Measurements from ENCODE around the gene SIK3. TPM values are rescaled to one million over a fixed set of nuclear protein-coding genes. Genes with fewer than 3 reads are reported as not detected.

SIK3 gene
- total and polyA plus RNA-seq, 11 donors = 11.8 to 67.4 (median 38.1) TPM

DNA sequence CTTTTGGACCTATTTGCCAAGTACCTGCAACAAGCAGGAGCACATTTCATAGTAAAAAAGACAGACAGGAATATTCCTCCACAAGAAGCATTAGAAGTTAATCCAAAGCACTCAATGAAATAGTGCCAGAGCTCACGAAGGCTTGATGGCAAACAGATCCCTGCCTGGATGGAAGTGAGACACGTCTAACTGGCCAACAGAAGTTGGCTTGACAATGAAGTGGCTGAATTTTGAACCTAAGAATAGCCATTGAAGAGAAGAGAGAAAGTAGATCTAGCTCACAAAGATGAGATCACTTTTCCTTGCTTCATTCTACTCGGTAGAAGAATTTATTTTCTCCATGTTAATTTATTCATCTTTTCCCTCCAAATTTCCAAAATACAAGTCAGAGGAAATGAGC, 230.2 kb downstream of the SIK3 start:
- ATAC-seq (peak; percentile 43 to 73 (median 64)), DNase-seq (no peak)
- no peak overlapping the region for H3K4me3 ChIP-seq
- H3K27ac ChIP-seq = peak overlapping the region in 11 of 12 donors; percentile 3 to 74 (median 50)
- TF ChIP-seq POLR2A (IDR thresholded peaks at IDR 0.05) = no peak
- TF ChIP-seq, protein P1, sequence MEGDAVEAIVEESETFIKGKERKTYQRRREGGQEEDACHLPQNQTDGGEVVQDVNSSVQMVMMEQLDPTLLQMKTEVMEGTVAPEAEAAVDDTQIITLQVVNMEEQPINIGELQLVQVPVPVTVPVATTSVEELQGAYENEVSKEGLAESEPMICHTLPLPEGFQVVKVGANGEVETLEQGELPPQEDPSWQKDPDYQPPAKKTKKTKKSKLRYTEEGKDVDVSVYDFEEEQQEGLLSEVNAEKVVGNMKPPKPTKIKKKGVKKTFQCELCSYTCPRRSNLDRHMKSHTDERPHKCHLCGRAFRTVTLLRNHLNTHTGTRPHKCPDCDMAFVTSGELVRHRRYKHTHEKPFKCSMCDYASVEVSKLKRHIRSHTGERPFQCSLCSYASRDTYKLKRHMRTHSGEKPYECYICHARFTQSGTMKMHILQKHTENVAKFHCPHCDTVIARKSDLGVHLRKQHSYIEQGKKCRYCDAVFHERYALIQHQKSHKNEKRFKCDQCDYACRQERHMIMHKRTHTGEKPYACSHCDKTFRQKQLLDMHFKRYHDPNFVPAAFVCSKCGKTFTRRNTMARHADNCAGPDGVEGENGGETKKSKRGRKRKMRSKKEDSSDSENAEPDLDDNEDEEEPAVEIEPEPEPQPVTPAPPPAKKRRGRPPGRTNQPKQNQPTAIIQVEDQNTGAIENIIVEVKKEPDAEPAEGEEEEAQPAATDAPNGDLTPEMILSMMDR (IDR thresholded peaks at IDR 0.05) = no peak
- intact Hi-C loops (cut with DNase I) = loop anchor here in 1 of 10 donors (10.0 kb wide), 1 partner anchor 357 kb away; no protein-coding TSS in a partner anchor
- 37 to 65% (median 54%) methylated on average over 3 of the region's 3 CpGs for WGBS, 4 donors
- no peaks in the 10 kb centered on the region for H3K27me3 ChIP-seq
- H3K9me3 ChIP-seq = no peaks in the 10 kb centered on the region
- peaks cover 0 to 71% (median 27%) of the 10 kb centered on the region in 12 donors for H3K4me1 ChIP-seq
- H3K36me3 ChIP-seq = peaks cover 0 to 99% (median 92%) of the 10 kb centered on the region in 9 donors

DNA sequence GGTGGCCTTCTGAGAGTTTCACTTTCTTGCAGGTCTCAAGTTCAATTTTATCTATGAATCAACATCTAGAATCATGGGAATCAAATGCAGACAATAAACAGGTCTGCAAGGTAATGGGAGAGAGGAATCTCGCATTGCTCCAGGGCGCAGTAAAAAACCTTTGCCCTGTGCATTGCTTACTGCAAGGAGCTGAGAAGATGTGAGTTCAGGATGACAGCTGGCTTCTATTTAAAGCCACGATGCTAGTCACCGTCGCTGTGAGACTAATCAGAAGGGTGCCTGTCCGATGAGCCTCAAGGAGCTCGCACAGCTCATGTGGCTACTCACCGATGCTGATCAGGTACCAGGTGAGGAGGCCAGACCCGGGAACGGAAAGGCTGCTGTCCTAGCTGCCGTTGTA, 230.6 kb downstream of the SIK3 start:
- Histone ChIP-seq H3K4me3 (no peak overlapping the region), H3K9me3 (no peaks in the 10 kb centered on the region), H3K27ac (peak overlapping the region in 10 of 12 donors; percentile 12 to 74 (median 50)), H3K27me3 (no peaks in the 10 kb centered on the region), H3K36me3 (peaks cover 0 to 98% (median 92%) of the 10 kb centered on the region in 9 donors), H3K4me1 (peaks cover 0 to 67% (median 22%) of the 10 kb centered on the region in 12 donors)
- intact Hi-C loops (cut with DNase I) = loop anchor here in 1 of 10 donors (10.0 kb wide), 1 partner anchor 357 kb away; no protein-coding TSS in a partner anchor
- ATAC-seq (peak in 2 of 4 donors; percentile 13 to 25), DNase-seq (no peak)
- TF ChIP-seq POLR2A (IDR thresholded peaks at IDR 0.05) = no peak
- TF ChIP-seq, protein P1 (IDR thresholded peaks at IDR 0.05) = no peak
- 75 to 84% (median 79%) methylated on average over 9 to 11 of the region's 11 CpGs for WGBS, 4 donors

DNA sequence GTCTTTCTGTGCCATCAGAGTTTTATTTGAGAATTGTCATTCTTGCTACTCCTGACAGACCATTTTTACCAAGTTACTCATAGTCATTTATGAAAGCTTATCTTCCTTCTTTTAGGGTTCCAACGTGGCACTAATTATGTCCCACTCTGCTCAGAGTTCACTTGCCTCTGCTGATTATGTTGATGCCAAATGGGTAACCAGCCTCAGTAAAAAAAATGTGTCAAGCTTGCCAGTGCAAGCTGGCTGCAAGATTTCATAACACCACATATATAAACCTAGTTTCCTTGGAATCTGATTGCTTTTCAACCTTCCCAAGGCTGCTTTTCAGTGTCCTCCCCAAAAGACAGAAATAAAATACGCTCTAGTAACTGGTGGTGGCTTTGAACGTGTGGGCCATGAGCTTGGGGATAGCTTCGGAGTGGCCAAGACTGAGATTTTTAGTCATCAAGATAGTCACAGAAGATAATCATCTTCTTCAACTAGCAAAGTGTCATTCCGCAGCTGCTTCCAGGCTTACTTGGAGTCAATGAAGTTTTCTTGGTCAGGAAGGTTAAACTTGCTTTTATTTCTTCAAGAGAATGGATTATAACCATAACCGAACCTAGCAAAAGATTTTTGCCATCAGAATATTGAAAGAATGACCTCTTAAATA, 231.3 kb downstream of the SIK3 start:
- Histone ChIP-seq H3K36me3 (peaks cover 0 to 98% (median 92%) of the 10 kb centered on the region in 9 donors), H3K9me3 (no peaks in the 10 kb centered on the region), H3K4me1 (peaks cover 0 to 60% (median 19%) of the 10 kb centered on the region in 12 donors), H3K4me3 (no peak overlapping the region), H3K27me3 (no peaks in the 10 kb centered on the region), H3K27ac (peak overlapping the region in 8 of 12 donors; percentile 1 to 65 (median 48))
- DNase-seq (no peak), ATAC-seq (peak in 3 of 4 donors; percentile 38 to 70 (median 56))
- WGBS, 4 donors = 82 to 87% (median 83%) methylated on average over 6 of the region's 6 CpGs
- TF ChIP-seq POLR2A (IDR thresholded peaks at IDR 0.05) = no peak
- TF ChIP-seq, protein P1 (IDR thresholded peaks at IDR 0.05) = no peak
- intact Hi-C loops (cut with DNase I) = loop anchor here in 1 of 10 donors (10.0 kb wide), 1 partner anchor 358 kb away; no protein-coding TSS in a partner anchor

DNA sequence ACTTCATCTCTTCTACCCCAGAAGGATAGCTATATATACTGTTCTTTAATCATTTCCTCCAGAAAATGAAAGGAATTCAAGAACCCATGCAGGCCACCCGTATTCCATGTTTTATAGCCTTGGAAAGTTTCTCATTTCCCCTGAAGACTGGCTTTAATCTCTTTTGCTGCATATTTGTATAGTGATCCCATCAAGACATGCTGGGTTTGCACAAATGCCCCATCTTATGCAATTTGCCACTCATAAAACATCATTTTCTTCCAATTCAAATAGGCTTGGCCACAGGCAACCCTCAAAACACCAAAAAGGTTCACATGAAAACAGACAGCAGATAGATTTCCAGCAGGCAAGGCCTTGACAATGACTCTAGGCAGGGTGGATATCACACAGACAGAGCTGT, 232.5 kb downstream of the SIK3 start:
- 74 to 90% (median 83%) methylated on average over 1 of the region's 1 CpG for WGBS, 4 donors
- peaks cover 0 to 99% (median 96%) of the 10 kb centered on the region in 9 donors for H3K36me3 ChIP-seq
- H3K4me1 ChIP-seq = peaks cover 0 to 48% (median 14%) of the 10 kb centered on the region in 12 donors
- H3K27ac ChIP-seq = peak overlapping the region in 1 of 12 donors; percentile 62
- intact Hi-C loops (cut with DNase I) = loop anchor here in 1 of 10 donors (10.0 kb wide), 1 partner anchor 359 kb away; no protein-coding TSS in a partner anchor
- ATAC-seq = no peak
- no peak overlapping the region for H3K4me3 ChIP-seq
- no peak for DNase-seq
- TF ChIP-seq, protein P1 (IDR thresholded peaks at IDR 0.05) = no peak
- no peak for TF ChIP-seq POLR2A (IDR thresholded peaks at IDR 0.05)
- no peaks in the 10 kb centered on the region for H3K9me3 ChIP-seq
- H3K27me3 ChIP-seq = no peaks in the 10 kb centered on the region

Data from heart left ventricle (tissue), 16 donors.